Jurkat, Clone E6-1 (cell line): ENCODE measurements around the gene ABCC9.

Experiments
- DNase-seq: peaks from one replicate; pipeline ENCODE4 v3.0.0-alpha.2; 2011; ENCODE audit warnings: low read depth, low spot score
- H3K4me3 ChIP-seq: 2 replicates; pipeline ENCODE4 v1.5.1; 2011; ENCODE audit warnings: mild to moderate bottlenecking, low read length, control low read depth, moderate library complexity

ABCC9 gene

DNA sequence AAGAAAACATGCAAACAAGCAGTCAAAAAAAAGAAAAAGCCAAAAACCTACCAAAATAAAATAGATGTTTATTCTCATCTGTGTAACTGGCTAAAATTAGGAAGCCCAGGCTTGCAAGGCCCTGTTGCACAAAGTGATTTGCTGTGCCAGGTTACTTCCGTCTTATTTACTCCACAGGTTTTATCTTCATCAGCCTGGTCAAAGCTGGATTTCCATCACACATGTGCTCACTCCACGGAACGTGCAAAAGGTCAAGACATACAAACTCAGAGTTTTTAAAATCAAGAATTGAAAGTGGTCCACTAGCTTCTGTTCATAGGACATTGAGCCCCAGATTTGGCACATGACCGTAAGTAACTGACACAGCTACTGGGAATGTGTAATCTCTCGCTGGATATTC, 181.5 kb downstream of the ABCC9 start:
- no peak overlapping the region for H3K4me3 ChIP-seq
- DNase-seq = no peak

GRCh38 chr12:21757735-21758134, 183.5 kb downstream of the ABCC9 start:
- H3K4me3 ChIP-seq = no peak overlapping the region
- DNase-seq = no peak

DNA sequence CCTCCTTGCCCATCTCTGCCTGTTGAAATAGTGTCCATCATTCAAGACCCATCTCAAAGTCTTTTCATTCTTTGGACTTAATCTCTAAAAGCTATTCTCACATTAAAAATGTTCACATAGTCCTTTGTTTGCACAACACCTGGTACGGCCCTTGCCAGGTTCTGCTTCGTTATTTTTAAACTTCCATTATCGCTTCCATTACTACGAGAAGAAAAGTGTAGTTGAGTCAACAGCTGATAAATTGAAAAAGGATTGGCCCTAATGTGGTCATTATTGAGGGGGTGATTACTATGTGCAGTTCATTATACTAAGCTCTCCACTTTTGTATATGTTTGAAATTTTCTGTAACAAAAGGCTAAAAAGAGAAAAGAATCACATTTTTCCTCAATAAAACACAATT, 184.5 kb downstream of the ABCC9 start:
- H3K4me3 ChIP-seq = no peak overlapping the region
- no peak for DNase-seq

DNA sequence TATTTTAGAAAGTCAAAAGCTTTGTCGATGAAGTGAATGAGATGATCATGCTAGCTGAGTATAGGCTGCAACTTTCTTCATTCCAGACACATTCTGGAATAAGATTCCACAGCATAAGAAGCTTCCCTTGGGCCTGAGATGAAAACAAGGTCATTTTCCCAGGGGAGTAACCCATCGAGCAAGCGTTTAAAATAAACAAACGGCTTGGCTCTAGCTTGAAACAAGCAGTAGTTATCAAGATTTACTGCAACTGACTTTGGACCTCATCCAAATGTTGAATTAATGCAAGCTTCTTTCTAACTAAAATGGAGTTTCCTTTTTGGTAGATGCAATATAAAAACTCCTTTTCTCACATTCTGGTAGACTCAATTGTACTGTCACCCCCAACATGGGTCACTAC, 189.7 kb downstream of the ABCC9 start:
- no peak for DNase-seq
- no peak overlapping the region for H3K4me3 ChIP-seq
